GM19455 (cell line): Measurements from ENCODE around the gene CLEC19A.

Experiments used
- ATAC-seq: cut with Tn5 transposase; IDR thresholded peaks from one replicate; pipeline ENCODE4 v1.9.1; 2021; ENCODE audit not compliant: unreplicated experiment

The CLEC19A gene

DNA sequence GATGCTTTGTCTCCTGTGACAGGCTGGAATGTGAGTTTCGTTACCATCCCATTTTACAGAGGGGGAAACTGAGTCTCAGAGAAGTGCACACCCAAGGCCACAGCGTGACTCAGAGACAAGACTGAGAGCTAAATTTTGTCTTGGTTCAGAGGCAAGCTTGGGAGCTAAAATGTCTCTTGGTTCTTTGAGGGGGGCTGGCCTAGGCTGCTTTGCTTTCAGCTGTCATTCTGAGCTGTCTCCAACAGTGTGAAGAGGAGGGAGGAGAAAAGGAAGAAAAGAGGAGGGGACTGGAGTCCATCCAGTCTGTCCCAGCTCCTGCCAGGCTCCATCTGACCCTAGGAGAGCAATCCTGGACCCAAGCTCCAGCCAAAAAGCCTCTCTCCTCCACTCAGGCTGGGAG lies at the start of gene CLEC19A:
TSS of gene CLEC19A (plus strand) at position 301 of the 400 bp plus-strand sequence. CDS start 121 bp downstream, outside the sequence.
- no peak for ATAC-seq

DNA sequence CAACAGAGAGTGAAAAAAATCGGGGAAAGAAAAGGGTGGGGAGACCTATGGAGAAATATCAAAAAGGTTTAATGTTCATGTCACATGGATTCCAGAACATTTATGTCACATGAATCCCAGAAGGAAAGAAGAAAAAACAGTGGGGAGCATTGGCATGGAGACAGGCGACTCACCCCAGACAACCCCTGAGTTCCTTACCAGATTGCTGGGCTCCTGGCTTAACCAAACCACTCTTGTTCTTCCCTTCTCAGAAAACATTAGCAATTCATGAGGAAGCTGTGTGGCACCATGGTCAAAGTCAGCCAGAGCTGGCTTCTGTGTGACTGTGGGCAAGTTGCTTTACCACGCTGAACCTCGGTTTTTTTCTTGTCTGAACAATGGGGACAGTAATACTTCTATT lies 49.6 kb upstream of the CLEC19A start:
- no peak for ATAC-seq

DNA sequence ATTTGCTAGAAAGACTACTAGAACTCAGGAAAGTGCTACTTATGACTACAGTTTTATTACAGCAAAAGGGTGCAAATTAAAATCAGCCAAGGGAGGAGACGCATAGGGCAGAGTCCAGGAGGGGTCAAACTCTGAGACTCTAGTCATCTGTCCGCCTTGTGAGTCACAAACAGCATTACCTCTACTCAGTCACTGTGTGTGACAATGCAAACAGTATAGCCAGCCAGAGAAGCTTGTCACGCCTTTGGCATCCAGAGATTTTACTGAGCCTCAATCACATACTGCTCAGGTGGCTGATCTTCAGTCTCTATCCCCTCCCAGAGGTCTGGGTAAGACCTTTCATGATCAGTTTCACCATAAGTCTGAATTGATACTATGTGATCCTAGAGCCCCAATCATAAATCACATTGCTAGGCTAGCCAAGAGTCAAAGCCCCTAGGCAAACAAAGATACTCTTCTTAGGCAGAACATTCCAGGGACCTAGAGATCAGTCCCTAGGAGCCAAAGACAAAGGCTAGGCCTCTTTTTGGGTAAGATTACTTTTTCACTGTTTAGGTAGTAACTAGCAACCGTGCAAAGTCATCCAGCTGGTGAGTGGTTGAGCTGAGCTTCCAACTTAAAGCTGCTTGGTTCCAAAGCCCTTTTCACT lies 48.8 kb upstream of the CLEC19A start:
- no peak for ATAC-seq

DNA sequence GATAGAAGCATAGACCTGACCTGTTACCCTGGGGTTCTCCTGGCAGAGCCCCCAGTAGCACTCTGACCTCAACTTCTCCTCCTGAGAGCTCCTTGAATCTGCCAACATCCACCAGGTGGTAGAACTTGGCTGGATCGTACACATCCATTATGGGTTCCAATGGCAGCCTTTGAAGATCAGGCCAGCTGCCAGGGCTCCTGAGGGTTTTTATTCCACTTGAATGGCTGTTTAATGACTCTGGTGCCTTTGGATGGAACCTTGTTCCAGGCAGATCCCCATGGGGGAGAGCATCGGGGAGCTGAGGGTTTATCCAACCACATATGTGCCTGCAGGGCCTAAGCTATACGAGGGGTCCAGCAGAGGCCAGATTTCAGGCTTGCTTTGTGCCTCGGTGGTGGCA lies 47.1 kb upstream of the CLEC19A start:
- no peak for ATAC-seq

DNA sequence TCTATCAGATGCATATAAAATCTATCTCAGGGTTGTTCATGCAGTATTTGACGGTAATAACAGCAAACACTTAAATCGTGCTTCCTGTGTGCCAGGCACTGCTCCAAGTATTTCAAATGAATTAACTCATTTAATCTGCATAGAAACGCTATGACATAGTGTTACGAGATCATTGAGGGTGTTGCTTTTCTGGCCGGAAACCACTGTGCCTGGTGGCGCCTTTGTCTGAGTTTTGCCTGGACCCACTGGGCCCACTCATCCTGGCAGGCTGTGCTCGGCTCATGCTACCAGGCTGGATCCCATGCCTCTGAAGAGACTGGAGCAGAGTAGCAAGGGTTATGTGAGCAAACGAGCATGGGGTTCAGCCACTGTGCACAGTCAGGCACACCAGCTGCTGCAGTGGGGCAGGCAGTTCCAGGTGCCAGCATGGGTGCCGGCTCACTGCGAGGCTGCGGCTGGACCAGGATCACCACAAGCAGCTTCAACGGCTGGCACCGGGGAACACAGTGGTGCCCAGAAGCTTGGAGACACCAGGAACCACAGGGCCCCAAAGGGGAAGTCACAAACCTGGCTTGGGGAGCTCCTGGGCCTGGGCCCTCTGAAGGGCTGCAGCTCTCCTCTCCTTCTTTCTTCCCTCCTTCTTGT lies 45.9 kb upstream of the CLEC19A start:
- no peak for ATAC-seq

DNA sequence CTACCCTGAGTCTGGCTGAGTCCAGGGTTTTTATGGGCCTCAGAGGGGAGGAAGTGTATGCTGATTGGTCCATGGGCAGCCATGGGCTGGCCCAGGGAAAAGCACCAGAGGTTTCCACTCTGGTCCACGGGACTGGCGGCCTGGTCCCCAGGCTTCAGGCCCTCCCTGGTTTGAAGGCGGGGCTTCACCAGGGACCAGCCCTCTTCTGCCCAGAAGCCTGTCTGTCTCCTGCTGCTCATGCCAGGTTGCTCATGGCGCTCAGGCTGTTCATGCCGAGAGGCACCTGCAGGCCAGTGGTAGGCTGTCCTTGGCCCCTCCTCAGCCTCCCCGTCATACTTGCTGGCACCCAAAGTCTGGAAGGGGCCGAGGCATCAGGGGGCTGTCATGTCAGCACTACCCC lies 45.0 kb upstream of the CLEC19A start:
- no peak for ATAC-seq

DNA sequence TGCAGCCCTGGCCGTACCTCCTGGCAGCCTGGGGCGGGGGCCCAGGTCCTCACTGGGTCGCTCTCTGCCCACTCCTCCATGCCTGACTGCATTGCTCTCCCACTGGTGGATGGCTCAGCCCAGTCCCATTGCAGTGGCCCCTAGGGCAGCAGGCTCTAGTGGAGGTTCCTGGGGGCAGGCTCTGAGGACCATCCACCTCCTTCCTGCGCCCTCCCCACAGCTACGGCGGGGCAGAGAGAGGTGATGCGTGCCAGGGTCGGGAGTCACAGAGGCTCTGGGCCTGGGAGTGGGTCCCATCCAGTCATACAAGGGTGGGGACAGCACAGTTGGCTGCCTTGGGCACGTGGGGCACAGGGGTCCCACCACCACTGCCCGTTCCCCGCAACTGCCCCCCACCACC lies 44.0 kb upstream of the CLEC19A start:
- ATAC-seq: no peak

DNA sequence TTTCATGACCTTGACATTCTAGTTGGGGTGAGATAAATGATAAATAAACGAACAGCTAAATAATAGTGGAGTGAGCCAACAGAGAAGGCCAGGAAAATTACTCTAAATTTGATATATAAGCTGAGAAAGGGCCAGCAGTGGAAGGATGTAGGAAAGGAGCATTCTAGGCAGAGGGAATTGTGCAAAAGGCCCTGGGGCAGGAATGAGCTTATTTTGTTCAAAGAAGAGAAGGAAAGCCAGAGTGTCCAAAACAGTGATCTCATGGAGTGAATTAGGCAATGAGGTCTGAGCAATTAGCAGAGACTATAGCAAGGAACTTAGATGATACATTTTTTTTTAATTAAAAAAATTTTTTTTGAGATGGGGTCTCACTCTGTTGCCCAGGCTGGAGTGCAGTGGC lies 43.3 kb upstream of the CLEC19A start:
- ATAC-seq: no peak

DNA sequence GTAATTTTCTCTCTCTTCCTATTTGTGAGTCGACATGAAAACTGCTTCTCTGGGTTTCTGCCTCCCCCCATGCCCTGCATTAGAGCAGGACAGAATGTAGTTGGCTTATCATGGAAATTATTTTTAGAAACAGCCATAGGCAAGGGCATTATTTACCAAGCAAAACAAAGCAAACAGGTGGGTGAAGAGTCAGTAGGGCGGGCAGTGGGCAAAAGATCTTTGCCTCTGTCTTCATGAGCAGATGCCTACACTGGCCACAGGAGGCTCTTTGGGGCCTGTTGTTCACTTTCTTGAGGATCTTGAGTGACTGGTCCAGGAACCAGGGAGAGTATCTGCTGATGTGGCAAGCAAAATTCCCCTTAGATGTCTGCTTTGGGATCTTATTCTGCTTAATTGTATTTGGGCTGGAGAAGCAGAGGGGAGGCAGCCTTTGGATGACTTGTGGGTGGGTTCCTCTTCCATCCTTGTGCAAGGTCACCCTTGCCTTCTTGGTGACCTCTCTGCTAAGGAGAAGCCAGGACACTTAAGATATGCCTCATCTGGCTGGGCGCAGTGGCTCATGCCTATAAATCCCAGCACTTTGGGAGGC lies 42.5 kb upstream of the CLEC19A start:
- no peak for ATAC-seq

DNA sequence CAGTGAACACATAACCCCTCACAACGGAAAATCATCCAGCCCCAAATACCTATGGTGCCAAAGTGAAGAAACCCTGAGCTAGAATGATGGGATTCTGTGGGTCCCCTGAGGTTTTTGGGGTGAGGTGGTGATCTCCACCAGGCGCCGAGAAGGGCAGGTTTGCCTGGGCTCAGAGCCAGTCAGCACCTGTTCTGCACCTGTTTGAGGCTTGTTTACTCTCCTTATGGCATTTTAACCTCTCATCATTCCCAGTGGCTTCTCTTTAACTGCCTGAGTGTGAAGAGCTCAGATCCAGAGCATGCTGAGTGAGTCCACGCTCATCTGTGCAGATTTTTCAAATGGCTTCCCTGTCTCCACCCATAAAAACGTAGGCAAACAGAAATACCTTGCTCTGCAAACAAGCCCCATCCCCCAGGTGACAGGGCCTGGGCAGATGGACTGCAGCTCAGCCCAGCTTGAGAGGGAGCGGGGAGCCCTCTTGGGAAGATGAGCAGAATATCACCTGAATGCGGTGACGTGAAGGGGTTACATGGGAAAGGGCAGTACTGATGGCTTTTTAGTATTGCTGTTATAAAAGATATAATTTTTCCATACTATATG lies 40.1 kb upstream of the CLEC19A start:
- no peak for ATAC-seq

DNA sequence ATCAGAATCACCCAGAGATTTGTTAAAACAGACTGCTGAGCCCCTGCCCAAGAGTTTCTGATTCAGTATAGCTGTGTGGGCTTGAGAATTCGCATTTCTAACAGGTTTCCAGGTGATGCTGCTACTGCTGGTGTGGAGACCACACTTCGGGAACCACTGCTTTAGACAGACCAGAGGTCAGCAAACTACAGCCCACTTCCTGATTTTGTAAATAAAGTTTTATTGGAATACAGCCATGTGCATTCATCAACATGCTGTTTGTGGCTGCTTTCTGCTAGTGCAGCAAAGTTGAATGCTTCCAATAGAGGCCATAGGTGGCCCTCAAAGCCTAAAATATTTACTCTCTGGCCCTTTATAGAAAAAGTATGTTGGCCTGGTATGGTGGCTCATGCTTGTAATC lies 32.6 kb upstream of the CLEC19A start:
- no peak for ATAC-seq

DNA sequence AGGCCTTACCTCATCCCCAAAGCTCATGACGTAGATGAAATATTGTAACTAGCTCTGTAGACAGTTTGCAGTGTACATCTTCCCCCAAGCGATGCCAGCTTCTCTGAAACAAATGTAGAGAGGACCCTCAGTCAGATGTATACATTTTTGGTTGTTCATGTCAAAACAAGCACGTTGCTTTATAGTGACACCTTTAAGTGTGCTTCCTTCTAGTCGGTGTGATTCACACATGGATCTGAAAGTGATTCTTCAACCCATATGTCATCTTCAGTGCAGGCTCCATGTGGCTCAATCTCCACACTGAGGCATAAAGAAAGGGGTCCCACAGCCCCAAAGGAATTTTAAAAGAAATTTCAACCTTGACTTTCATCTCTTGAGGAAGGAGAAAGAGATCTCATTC lies 30.9 kb upstream of the CLEC19A start:
- no peak for ATAC-seq

DNA sequence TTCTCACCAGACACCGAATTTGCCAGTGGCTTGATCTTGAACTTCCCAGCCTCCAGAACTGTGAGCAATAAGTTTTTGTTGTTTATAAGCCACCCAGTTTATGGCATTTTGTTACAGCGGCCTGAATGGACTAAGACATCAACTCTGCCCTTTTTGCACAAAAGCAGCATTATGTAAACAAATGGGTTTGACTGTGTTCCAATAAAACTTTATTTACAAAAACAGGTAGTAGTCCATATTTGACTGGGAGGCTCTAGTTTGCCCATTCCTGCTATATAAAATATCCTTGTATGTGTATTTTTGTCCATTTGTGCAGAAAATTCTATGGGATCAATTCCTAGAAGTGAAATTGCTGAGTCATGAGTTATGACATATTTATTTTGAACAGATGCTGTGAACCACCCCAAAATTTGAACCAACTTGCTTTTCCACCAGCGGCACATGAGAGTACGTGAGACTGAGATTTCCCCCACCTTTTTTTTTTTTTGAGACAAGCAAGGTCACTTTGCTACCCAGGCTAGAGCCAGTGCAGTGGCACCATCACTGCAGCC lies 21.3 kb upstream of the CLEC19A start:
- ATAC-seq: no peak

DNA sequence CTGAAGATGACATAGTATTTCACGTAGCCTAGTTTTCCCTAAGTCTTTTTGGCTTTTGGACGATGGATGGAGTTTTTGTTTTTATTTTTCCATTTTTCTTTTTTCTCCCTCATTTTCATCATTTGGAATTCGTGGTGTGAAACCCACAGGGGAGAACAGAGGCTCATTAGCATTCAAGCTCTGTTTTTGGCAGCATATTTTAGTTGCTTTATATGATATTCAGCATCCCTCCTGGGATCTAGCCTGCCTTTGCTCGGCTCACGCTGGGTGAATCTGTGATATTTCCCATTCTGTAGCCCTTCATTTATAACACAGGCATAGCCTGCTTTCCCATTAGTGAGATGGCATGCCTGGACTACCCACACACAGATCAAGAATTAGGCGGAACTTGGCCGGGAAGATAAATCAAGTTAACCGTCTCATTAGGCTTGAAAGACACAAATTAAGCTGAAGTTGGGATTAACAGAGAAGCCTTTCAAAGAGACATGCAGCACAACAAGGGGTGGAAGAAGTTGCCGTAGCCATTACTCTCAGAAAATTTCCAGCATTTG lies 20.1 kb upstream of the CLEC19A start:
- ATAC-seq: no peak

DNA sequence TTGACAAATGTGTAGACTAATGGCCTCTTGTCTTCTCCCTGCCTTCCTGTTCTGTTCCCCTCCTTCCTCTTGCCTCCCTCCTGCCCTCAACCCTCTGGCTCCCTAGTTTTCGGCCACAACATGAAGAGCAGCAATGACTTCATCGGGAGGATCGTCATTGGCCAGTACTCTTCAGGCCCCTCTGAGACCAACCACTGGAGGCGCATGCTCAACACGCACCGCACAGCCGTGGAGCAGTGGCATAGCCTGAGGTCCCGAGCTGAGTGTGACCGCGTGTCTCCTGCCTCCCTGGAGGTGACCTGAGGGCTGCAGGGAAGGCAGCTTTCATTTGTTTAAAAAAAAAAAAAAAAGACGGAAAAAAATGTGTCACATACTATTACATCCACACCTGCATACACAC lies 18.8 kb upstream of the CLEC19A start:
- no peak for ATAC-seq

DNA sequence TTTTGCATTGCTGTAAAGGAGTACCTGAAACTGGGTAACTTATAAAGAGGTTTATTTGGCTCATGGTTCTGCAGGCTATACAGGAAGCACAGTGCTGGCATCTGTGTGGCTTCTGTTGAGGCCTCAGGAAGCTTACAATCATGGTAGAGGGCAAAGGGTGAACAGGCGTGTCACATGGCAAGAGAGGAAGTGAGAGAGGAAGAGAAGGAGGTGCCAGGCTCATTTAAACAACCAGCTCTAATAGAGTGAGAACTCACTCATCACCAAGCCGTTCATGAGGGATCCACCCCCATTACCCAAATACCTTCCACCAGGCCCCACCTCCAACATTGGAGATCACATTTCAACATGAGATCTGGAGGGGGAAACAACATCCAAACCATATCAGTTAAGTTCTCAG lies 16.4 kb upstream of the CLEC19A start:
- no peak for ATAC-seq

DNA sequence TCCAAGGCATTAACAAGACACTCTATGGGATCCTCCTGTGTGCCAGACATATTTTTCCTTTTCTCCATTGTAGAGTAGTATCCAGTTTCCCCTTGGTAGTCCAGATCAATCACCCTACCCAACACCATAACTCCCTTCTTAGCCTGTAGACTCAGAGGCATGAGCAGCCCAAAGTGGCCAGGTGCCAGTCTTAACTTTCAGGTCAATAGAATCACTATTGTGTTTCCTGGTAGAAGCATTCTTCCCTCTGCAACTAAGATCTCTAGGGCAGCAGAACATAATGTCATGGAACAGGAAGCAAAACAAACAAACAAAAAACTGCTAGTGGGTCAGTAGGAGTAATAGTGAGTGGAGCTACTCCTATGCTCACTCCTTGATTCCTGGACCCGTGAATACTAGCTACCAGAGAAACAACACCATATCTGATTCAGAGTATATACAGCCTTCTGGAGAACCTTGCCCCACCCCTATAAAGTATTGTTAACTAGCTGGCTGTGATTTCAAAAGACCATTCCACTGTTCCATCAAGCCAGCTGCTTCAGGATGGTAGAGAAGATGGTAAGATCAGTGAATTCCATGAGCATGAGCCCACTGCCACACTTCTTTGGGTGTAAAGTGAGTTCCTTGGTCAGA lies 11.2 kb upstream of the CLEC19A start:
- ATAC-seq: no peak

DNA sequence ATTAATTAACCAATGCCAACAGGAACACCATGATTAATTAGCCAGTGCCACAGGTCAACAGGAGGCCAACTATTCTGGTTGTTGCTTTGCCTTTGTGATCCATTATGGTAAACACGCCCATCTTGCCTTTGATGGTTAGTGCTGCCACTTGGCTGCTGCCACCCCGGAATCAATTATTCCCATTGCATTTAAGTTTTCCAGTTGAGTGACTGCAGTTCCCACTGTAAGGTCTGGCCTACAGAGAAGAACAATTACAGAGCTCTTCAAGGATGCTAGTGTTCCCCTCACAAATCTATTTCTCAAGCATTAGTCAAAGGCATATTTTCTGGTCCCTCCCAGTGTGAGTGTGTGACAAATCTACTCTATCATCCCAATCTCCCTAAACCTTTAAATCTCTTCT lies 7.1 kb upstream of the CLEC19A start:
- ATAC-seq: no peak

DNA sequence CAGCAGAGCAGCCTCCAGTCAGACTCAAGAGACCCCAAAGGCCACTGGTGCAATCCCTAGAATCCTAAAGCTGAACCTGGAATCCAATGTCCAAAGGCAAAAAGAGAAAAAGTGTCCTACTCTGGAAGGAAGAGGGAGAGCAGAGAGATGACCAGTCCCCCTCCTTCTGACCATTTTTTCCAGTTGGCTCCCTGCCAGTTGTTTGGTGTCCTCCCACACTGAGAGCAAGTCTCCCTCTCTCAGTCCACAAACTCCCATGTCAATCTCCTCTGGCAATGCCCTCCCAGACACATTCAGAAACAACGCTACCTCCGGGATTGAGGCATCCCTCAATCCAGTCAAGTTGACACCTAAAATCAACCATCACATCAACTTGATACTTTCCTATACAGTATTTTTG lies 4.3 kb upstream of the CLEC19A start:
- no peak for ATAC-seq

DNA sequence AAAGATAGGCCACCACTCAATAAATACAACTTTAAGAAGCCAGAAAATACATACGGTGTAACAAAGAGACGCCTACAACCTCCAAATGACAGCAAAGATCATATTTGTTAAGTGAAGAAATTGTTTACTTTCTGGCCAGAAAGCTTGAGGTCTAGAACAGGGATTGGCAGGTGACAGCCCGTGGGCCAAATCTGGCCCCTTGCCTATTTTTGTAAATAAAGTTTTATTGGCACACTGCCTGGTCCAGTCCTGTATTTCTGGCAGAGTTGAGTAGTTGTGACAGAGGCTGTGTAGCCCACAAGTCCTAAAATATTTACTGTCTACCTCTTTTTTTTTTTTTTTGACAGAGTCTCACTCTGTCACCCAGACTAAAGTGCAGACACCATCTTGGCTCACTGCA lies 3.4 kb upstream of the CLEC19A start:
- no peak for ATAC-seq

DNA sequence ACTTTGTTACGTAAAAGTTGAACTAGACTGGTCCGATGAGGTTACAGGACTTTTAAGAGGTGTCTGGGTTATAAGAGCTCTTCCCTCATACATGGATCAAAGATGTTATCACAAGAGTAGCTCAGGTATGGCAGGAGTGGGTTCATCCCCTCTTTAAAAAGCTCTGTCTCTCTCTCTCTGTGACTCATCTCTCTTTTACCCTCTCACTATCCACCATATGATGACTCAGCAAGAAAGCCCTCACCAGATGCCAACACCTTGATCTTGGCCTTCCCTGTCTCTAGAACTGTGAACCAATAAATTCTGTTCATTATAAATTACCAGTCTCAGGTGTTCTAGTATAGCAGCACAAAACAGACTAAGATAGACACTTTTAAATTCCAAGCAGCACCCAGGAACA lies 1.9 kb upstream of the CLEC19A start:
- ATAC-seq: no peak
